Measurements from ENCODE around the gene GIGYF1. TPM values are rescaled to one million over a fixed set of nuclear protein-coding genes. Genes with fewer than 3 reads are reported as not detected.
"Not testable (repeated sequence)": the region's sequence is repeated elsewhere in the genome, so short reads cannot be mapped to it uniquely, and the experiment has no call there.

GIGYF1 gene
- total RNA-seq, 1 experiment from 2014 or later: 47.4 TPM

DNA sequence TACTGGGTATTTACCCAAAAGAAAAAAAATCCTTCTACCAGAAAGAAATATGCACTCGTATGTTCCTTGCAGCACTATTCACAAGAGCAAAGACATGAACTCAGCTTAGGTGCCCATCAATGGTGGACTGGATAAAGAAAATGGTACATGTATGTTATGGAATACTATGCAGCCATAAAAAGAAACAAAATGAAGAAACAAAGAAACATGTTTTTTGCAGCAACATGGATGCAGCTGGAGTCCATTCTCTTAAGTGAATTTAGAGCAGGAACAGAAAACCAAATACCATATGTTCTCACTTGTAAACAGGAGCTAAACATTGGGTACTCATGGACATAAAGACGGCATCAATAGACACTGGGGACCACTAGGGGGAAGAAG is 26.0 kb downstream of the GIGYF1 start:
- intact Hi-C loops (cut with micrococcal nuclease; ENCODE audit: unreplicated experiment): no loop called here
- BruUV-seq (replicated peaks): no TSS peak
- H3K4me1 ChIP-seq (ENCODE audit: insufficient read depth, low read length, poor library complexity, severe bottlenecking): no peaks in the 10 kb centered on the region
- no peak for DNase-seq (ENCODE audit: low spot score)
- no peak for TF ChIP-seq EZH2 (IDR thresholded peaks at IDR 0.05; ENCODE audit: borderline replicate concordance, low read depth, low read length, poor library complexity, severe bottlenecking)
- TF ChIP-seq, protein P1, sequence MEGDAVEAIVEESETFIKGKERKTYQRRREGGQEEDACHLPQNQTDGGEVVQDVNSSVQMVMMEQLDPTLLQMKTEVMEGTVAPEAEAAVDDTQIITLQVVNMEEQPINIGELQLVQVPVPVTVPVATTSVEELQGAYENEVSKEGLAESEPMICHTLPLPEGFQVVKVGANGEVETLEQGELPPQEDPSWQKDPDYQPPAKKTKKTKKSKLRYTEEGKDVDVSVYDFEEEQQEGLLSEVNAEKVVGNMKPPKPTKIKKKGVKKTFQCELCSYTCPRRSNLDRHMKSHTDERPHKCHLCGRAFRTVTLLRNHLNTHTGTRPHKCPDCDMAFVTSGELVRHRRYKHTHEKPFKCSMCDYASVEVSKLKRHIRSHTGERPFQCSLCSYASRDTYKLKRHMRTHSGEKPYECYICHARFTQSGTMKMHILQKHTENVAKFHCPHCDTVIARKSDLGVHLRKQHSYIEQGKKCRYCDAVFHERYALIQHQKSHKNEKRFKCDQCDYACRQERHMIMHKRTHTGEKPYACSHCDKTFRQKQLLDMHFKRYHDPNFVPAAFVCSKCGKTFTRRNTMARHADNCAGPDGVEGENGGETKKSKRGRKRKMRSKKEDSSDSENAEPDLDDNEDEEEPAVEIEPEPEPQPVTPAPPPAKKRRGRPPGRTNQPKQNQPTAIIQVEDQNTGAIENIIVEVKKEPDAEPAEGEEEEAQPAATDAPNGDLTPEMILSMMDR (conservative IDR thresholded peaks at IDR 0.05; ENCODE audit: low read depth, low read length): no peak
- H3K36me3 ChIP-seq (ENCODE audit: insufficient read depth, low read length, poor library complexity, severe bottlenecking): no peaks in the 10 kb centered on the region
- H3K27ac ChIP-seq (ENCODE audit: low read depth, low read length, poor library complexity, severe bottlenecking): no peak overlapping the region
- H3K27me3 ChIP-seq (replicated peaks; ENCODE audit: insufficient read depth, low read depth, low read length, poor library complexity): no peaks in the 10 kb centered on the region
- H3K4me3 ChIP-seq (ENCODE audit: low read depth, low read length, poor library complexity, severe bottlenecking): no peak overlapping the region
- no peaks in the 10 kb centered on the region for H3K9me3 ChIP-seq (ENCODE audit: low read depth, low read length, poor library complexity, severe bottlenecking)
- CTCF ChIA-PET: no interaction called here
- POLR2A ChIA-PET (ENCODE audit: low non-redundant PET): no interaction called here

DNA sequence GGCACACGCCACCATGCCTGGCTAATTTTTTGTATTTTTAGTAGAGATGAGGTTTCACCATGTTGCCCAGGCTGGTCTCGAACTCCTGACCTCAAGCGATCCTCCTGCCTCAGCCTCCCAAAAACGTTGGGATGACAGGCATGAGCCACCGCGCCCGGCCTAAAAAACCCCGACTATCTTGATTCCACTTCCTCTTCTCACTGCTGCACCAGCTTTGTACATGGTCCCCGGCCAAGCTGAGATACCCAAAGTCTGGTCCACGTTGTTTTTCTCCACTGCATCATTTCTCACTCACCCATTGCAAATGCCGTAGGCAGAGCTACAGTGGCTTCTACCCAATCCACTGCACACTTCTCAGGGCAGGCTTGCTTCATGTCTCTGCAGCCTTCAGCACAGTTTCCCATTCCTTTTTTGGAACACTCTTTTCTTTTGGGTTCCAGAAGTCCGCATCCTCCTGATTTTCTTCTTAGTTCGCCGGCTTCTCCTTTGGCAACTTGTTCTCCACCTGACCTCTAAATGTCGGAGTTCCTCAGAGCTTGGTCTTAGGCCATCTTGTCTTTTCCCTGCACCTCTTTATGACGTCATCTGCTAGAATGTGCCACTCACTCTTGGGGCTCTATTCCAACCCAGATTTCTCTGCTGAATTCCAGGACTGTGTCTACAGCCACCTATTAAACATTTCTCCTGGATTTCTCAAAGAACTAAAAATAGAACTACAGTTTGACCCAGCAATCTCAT is 26.6 kb downstream of the GIGYF1 start:
- no peak overlapping the region for H3K4me3 ChIP-seq (ENCODE audit: low read depth, low read length, poor library complexity, severe bottlenecking)
- CTCF ChIA-PET: no interaction called here
- no peaks in the 10 kb centered on the region for H3K4me1 ChIP-seq (ENCODE audit: insufficient read depth, low read length, poor library complexity, severe bottlenecking)
- H3K27ac ChIP-seq (ENCODE audit: low read depth, low read length, poor library complexity, severe bottlenecking): no peak overlapping the region
- no peaks in the 10 kb centered on the region for H3K9me3 ChIP-seq (ENCODE audit: low read depth, low read length, poor library complexity, severe bottlenecking)
- DNase-seq (ENCODE audit: low spot score): no peak
- POLR2A ChIA-PET (ENCODE audit: low non-redundant PET): no interaction called here
- intact Hi-C loops (cut with micrococcal nuclease; ENCODE audit: unreplicated experiment): no loop called here
- H3K36me3 ChIP-seq (ENCODE audit: insufficient read depth, low read length, poor library complexity, severe bottlenecking): no peaks in the 10 kb centered on the region
- TF ChIP-seq EZH2 (IDR thresholded peaks at IDR 0.05; ENCODE audit: borderline replicate concordance, low read depth, low read length, poor library complexity, severe bottlenecking): no peak
- TF ChIP-seq, protein P1 (conservative IDR thresholded peaks at IDR 0.05; ENCODE audit: low read depth, low read length): no peak
- no TSS peak for BruUV-seq (replicated peaks)
- H3K27me3 ChIP-seq (replicated peaks; ENCODE audit: insufficient read depth, low read depth, low read length, poor library complexity): no peaks in the 10 kb centered on the region

DNA sequence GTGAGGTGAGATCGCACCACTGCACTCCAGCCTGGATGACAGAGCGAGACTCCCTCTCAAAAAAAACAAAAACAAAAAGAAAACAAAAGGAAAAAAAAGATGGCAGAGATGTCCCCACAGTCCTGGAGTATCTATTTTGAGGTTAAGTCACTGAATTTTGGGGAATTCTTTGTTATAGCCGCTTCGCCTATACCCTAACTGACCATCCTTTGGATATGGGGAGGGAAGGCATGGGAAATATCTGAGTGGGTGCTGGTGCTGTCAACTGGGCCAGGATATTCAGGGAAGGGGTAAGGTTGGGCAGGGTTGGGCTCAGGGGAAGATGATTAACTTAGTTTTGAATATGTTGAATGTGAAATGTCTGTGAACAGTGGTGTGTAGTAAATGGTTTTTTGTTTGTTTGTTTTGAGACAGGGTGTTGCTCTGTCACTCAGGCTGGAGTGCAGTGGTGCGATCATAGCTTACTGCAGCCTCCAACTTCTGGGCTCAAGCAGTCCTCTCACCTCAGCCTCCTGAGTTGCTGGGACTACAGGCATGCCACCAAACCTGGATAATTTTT is 28.8 kb downstream of the GIGYF1 start:
- H3K4me3 ChIP-seq (ENCODE audit: low read depth, low read length, poor library complexity, severe bottlenecking): no peak overlapping the region
- H3K36me3 ChIP-seq (ENCODE audit: insufficient read depth, low read length, poor library complexity, severe bottlenecking): no peaks in the 10 kb centered on the region
- CTCF ChIA-PET: no interaction called here
- POLR2A ChIA-PET (ENCODE audit: low non-redundant PET): no interaction called here
- no peaks in the 10 kb centered on the region for H3K9me3 ChIP-seq (ENCODE audit: low read depth, low read length, poor library complexity, severe bottlenecking)
- H3K27me3 ChIP-seq (replicated peaks; ENCODE audit: insufficient read depth, low read depth, low read length, poor library complexity): no peaks in the 10 kb centered on the region
- H3K27ac ChIP-seq (ENCODE audit: low read depth, low read length, poor library complexity, severe bottlenecking): no peak overlapping the region
- H3K4me1 ChIP-seq (ENCODE audit: insufficient read depth, low read length, poor library complexity, severe bottlenecking): no peaks in the 10 kb centered on the region
- no TSS peak for BruUV-seq (replicated peaks)
- DNase-seq (ENCODE audit: low spot score): no peak
- TF ChIP-seq, protein P1 (conservative IDR thresholded peaks at IDR 0.05; ENCODE audit: low read depth, low read length): no peak
- TF ChIP-seq EZH2 (IDR thresholded peaks at IDR 0.05; ENCODE audit: borderline replicate concordance, low read depth, low read length, poor library complexity, severe bottlenecking): no peak
- intact Hi-C loops (cut with micrococcal nuclease; ENCODE audit: unreplicated experiment): no loop called here

DNA sequence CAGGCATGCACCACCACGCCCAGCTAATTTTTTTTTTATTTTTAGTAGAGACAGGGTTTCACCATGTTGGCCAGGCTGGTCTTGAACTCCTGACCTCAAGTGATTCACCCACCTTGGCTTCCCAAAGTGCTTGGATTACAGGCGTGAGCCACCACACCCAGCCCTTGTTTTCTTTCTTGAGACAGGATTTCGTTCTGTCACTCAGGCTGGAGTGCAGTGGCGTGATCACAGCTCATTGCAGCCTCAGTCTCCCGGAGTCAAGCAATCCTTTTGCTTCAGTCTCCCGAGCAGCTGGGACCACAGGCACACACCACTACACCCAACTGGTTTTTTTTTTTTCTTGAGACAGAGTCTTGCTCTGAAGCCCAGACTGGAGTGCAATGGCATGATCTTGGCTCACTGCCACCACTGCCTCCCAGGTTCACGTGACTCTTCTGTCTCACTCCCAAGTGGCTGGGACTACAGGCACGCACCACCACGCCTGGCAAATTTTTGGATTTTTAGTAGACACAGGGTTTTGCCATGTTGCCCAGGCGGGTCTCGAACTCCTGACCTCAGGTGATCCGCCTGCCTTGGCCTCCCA is 31.8 kb downstream of the GIGYF1 start:
- DNase-seq (ENCODE audit: low spot score); BruUV-seq (replicated peaks); H3K36me3 ChIP-seq (ENCODE audit: insufficient read depth, low read length, poor library complexity, severe bottlenecking); H3K9me3 ChIP-seq (ENCODE audit: low read depth, low read length, poor library complexity, severe bottlenecking); H3K27ac ChIP-seq (ENCODE audit: low read depth, low read length, poor library complexity, severe bottlenecking); CTCF ChIA-PET; H3K4me3 ChIP-seq (ENCODE audit: low read depth, low read length, poor library complexity, severe bottlenecking); H3K4me1 ChIP-seq (ENCODE audit: insufficient read depth, low read length, poor library complexity, severe bottlenecking); H3K27me3 ChIP-seq (replicated peaks; ENCODE audit: insufficient read depth, low read depth, low read length, poor library complexity); intact Hi-C loops (cut with micrococcal nuclease; ENCODE audit: unreplicated experiment): not testable (repeated sequence)
- POLR2A ChIA-PET (ENCODE audit: low non-redundant PET): interaction anchor here (0.6 kb wide), 1 partner anchor 15 kb away, joined by 3 read pairs; no protein-coding TSS in a partner anchor
